Natural killer cell (primary cell): ENCODE results near the gene ZFP14. TPM values are rescaled to one million over a fixed set of nuclear protein-coding genes. Genes with fewer than 3 reads are reported as not detected.

Source experiments
- ATAC-seq, 3 donors: fragments of 150-1000 bp in 2 of 3; fragments of 200-7000 bp in 1 of 3; cut with Tn5 transposase; 1 replicate in 1 of 3; 2 replicates in 2 of 3; pipeline ENCODE4 v1.10.0; 2021; ENCODE audit warnings: mild to moderate bottlenecking in 2 of 3, moderate library complexity in 2 of 3
- DNase-seq, 2 donors: peaks; one replicate each; pipeline versions ENCODE4 v3.0.0 to v3.0.0-alpha.2; 2013 to 2021; ENCODE audit warnings: mixed read lengths in 1 of 2
- H3K27ac ChIP-seq: one replicate; pipeline ENCODE4 v1.5.1; 2013; ENCODE audit warnings: mild to moderate bottlenecking, low read length
- H3K27me3 ChIP-seq: one replicate; pipeline ENCODE4 v1.6.1; 2013; ENCODE audit warnings: low read length; ENCODE audit not compliant: control insufficient read depth, insufficient read depth
- H3K36me3 ChIP-seq: one replicate; pipeline ENCODE4 v1.6.1; 2013; ENCODE audit warnings: low read length; ENCODE audit not compliant: control insufficient read depth, insufficient read depth
- H3K4me1 ChIP-seq: one replicate; pipeline ENCODE4 v1.6.1; 2013; ENCODE audit warnings: low read length; ENCODE audit not compliant: control insufficient read depth, insufficient read depth
- H3K4me3 ChIP-seq: one replicate; pipeline ENCODE4 v1.5.1; 2013; ENCODE audit warnings: low read length
- H3K9me3 ChIP-seq: one replicate; pipeline ENCODE4 v1.6.1; 2013; ENCODE audit warnings: low read length; ENCODE audit not compliant: control insufficient read depth, insufficient read depth
- H3K27ac Mint-ChIP-seq, 2 donors: one replicate each; pipeline ENCODE4 v1.8.0; 2022; ENCODE audit warnings: mild to moderate bottlenecking in 2 of 2, mixed read lengths in 2 of 2, moderate library complexity in 1 of 2
- H3K27me3 Mint-ChIP-seq, 2 donors: one replicate each; pipeline ENCODE4 v1.8.0; 2022; ENCODE audit warnings: low read depth in 2 of 2, mixed read lengths in 2 of 2
- H3K36me3 Mint-ChIP-seq: one replicate; pipeline ENCODE4 v1.8.0; 2022; ENCODE audit warnings: mixed read lengths
- H3K4me1 Mint-ChIP-seq, 2 donors: one replicate each; pipeline ENCODE4 v1.8.0; 2022; ENCODE audit warnings: mixed read lengths in 2 of 2
- H3K4me3 Mint-ChIP-seq: one replicate; pipeline ENCODE4 v1.8.0; 2022; ENCODE audit warnings: mild to moderate bottlenecking, moderate library complexity, mixed read lengths
- H3K9me3 Mint-ChIP-seq, 2 donors: one replicate each; pipeline ENCODE4 v1.8.0; 2022; ENCODE audit warnings: mixed read lengths in 2 of 2
- WGBS: methylation state at CpG from one replicate; pipeline ENCODE4 v1.1.7; 2013; ENCODE audit warnings: missing lambda C conversion rate; ENCODE audit not compliant: insufficient coverage; 5-methylcytosine and 5-hydroxymethylcytosine counted together
- intact Hi-C: fragments of 100-400 bp; cut with micrococcal nuclease; formaldehyde crosslinking; loops from one replicate; pipeline ENCODE4 v1.14.2; 2022
- total RNA-seq, 4 donors: library from RNA; stranded (reverse); fragments of 120-200 nt in 1 of 4; gene quantifications; one replicate each; pipeline versions ENCODE4 v1.2.3 to v1.2.4, GENCODE V29; 2013 to 2022
- TF ChIP-seq, protein P1 (sequence below): fragments of 200-600 bp; IDR thresholded peaks from one replicate; pipeline ENCODE4 v1.8.0; 2022; ENCODE audit warnings: antibody characterized with exemption

The ZFP14 gene
- total RNA-seq, 3 donors from 2014 or later (not counting 1 experiment from before 2014, with no cell fraction given): 7.4 to 8.2 (median 7.8) TPM

DNA sequence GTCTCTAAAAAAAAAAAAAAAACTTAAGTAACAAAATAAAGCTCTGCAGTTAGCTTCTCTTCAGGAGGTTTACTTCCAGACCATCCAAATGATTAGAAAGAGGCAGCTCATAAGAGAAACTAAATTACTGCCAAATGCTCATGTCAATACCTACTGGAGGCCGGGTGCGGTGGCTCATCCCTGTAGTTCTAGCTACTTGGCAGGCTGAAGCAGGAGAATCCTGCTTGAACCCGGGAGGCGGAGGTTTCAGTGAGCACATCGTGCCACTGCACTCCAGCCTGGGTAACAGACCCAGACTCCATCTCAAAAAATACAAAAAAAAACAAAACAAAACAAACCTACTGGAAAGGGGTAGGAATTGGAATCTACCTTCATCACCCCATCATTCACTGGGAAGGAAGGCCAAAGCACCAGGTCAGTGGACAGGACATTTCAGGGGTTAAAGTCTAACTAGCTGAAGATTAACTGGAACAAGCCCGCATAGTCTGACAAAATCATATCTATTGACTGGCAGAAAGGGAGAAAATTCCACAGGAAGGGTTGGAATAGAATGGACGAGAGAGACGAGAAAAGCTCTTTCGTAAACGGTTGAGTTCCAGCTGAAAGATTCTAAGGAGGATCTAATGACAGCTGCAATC, 1.3 kb downstream of the ZFP14 start:
- TF ChIP-seq, protein P1, sequence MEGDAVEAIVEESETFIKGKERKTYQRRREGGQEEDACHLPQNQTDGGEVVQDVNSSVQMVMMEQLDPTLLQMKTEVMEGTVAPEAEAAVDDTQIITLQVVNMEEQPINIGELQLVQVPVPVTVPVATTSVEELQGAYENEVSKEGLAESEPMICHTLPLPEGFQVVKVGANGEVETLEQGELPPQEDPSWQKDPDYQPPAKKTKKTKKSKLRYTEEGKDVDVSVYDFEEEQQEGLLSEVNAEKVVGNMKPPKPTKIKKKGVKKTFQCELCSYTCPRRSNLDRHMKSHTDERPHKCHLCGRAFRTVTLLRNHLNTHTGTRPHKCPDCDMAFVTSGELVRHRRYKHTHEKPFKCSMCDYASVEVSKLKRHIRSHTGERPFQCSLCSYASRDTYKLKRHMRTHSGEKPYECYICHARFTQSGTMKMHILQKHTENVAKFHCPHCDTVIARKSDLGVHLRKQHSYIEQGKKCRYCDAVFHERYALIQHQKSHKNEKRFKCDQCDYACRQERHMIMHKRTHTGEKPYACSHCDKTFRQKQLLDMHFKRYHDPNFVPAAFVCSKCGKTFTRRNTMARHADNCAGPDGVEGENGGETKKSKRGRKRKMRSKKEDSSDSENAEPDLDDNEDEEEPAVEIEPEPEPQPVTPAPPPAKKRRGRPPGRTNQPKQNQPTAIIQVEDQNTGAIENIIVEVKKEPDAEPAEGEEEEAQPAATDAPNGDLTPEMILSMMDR: no peak
- intact Hi-C loops: loop anchor here (2.0 to 10.0 kb wide), 4 partner anchors 307 to 835 kb away; partner anchors contain the start of genes ZNF567, ZNF585B and ZNF850
- H3K4me1 ChIP-seq: peaks cover 10% of the 10 kb centered on the region
- H3K4me1 Mint-ChIP-seq: peaks cover 18 to 23% of the 10 kb centered on the region in 2 donors
- no peaks in the 10 kb centered on the region for H3K36me3 Mint-ChIP-seq
- no peak for DNase-seq
- no peaks in the 10 kb centered on the region for H3K27me3 Mint-ChIP-seq
- H3K9me3 ChIP-seq: no peaks in the 10 kb centered on the region
- peak overlapping the region; percentile 88 for H3K4me3 Mint-ChIP-seq
- H3K27ac ChIP-seq: no peak overlapping the region
- no peak for ATAC-seq
- H3K9me3 Mint-ChIP-seq: peaks cover 0 to 1% of the 10 kb centered on the region in 2 donors
- H3K36me3 ChIP-seq: no peaks in the 10 kb centered on the region
- H3K4me3 ChIP-seq: no peak overlapping the region
- peak overlapping the region; percentile 89 to 98 for H3K27ac Mint-ChIP-seq
- H3K27me3 ChIP-seq: no peaks in the 10 kb centered on the region
- WGBS: 95% methylated on average over 10 of the region's 10 CpGs

DNA sequence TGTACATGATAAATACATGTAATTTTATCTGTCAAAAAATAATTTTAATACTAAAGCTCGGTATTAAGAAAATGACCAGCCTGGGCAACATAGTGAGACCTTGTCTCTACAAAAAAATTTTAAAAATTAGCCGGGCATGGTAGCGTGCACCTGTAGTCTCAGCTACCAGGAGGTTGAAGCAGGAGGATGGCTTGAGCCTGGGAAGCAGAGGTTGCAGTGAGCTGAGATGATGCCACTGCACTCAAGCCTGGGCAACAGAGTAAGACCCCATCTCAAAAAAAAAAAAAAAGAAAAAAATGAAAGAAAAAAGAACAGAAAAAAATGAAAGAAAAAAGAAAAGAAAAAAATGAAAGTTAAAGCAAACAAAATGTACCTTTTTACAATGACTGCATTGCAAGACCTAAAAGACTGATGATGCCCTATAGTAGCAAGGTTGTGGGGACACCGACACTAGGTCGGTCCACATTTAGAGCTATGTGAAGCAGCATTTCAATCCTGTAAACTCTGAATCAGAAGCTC, 5.3 kb downstream of the ZFP14 start:
- TF ChIP-seq, protein P1: no peak
- Mint-ChIP-seq H3K27ac (no peak overlapping the region), H3K27me3 (no peaks in the 10 kb centered on the region), H3K36me3 (no peaks in the 10 kb centered on the region), H3K9me3 (peaks cover 0 to 8% of the 10 kb centered on the region in 2 donors), H3K4me3 (no peak overlapping the region), H3K4me1 (peaks cover 17 to 20% of the 10 kb centered on the region in 2 donors)
- 97% methylated on average over 5 of the region's 5 CpGs for WGBS
- no peaks in the 10 kb centered on the region for H3K27me3 ChIP-seq
- H3K27ac ChIP-seq: no peak overlapping the region
- peaks cover 5% of the 10 kb centered on the region for H3K4me1 ChIP-seq
- peaks cover 12% of the 10 kb centered on the region for H3K9me3 ChIP-seq
- H3K36me3 ChIP-seq: peaks cover 6% of the 10 kb centered on the region
- intact Hi-C loops: loop anchor here (10.0 kb wide), 1 partner anchor 311 kb away; the partner anchor contains the start of gene ZNF567
- no peak for DNase-seq
- no peak for ATAC-seq
- no peak overlapping the region for H3K4me3 ChIP-seq

DNA sequence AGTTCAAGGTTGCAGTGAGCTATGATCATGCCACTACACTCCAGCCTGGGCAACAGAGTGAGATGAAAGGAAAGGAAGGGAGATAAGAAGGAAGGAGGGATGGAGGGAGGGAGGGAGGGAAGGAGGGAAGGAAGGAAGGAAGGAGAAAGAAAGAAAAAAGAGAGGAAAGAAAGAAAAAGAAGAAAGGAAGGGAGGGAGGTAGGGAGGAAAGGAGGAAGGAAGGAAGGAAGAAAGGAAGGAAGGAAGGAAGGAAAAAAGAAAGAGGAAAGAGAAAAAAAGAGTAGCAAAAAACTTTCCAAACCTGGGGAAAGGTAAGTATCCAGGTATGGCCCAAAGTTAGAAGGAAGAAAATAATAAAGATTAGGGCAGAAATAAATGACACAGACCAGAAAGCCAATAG, 7.1 kb downstream of the ZFP14 start:
- ATAC-seq (no peak), DNase-seq (no peak)
- H3K36me3 Mint-ChIP-seq: no peaks in the 10 kb centered on the region
- H3K4me1 Mint-ChIP-seq: peaks cover 2 to 3% of the 10 kb centered on the region in 2 donors
- peaks cover 0 to 8% of the 10 kb centered on the region in 2 donors for H3K9me3 Mint-ChIP-seq
- H3K27ac Mint-ChIP-seq: no peak overlapping the region
- no peaks in the 10 kb centered on the region for H3K27me3 Mint-ChIP-seq
- H3K4me1 ChIP-seq: no peaks in the 10 kb centered on the region
- no peak overlapping the region for H3K4me3 ChIP-seq
- TF ChIP-seq, protein P1: no peak
- H3K9me3 ChIP-seq: peaks cover 12% of the 10 kb centered on the region
- no peaks in the 10 kb centered on the region for H3K27me3 ChIP-seq
- no peak overlapping the region for H3K4me3 Mint-ChIP-seq
- peaks cover 9% of the 10 kb centered on the region for H3K36me3 ChIP-seq
- no peak overlapping the region for H3K27ac ChIP-seq
- intact Hi-C loops: loop anchor here (10.0 kb wide), 1 partner anchor 313 kb away; the partner anchor contains the start of gene ZNF567
